Ascending aorta (tissue), 2 donors: ENCODE results near the gene ZNF467. TPM values are rescaled to one million over a fixed set of nuclear protein-coding genes. Genes with fewer than 3 reads are reported as not detected.

ENCODE experiments used
- DNase-seq, 2 donors: peaks; one replicate each; pipeline ENCODE4 v3.0.0-alpha.2; 2019; ENCODE audit warnings: low spot score in 2 of 2
- H3K27ac ChIP-seq, 2 donors: fragments of 200-600 bp; sonication (generic); one replicate each; pipeline ENCODE4 v1.5.1; 2016 to 2017; ENCODE audit warnings: mild to moderate bottlenecking in 1 of 2
- H3K27me3 ChIP-seq: fragments of 200-600 bp; sonication (generic); one replicate; pipeline ENCODE4 v1.5.1; 2017
- H3K36me3 ChIP-seq, 2 donors: fragments of 200-600 bp; sonication (generic); one replicate each; pipeline ENCODE4 v1.5.1; 2016
- H3K4me1 ChIP-seq, 2 donors: fragments of 200-600 bp; sonication (generic); one replicate each; pipeline ENCODE4 v1.5.1; 2016 to 2017; ENCODE audit warnings: mild to moderate bottlenecking in 1 of 2
- H3K4me3 ChIP-seq, 2 donors: fragments of 200-600 bp; sonication (generic); one replicate each; pipeline ENCODE4 v1.5.1; 2016 to 2017; ENCODE audit warnings: mild to moderate bottlenecking in 1 of 2
- H3K9me3 ChIP-seq, 2 donors: fragments of 200-600 bp; sonication (generic); one replicate each; pipeline ENCODE4 v1.5.1; 2016
- CTCF ChIP-seq, 3 experiments: fragments of 200-600 bp in 2 of 3; fragments of 450-650 bp in 1 of 3; sonication (generic) in 2 of 3; IDR thresholded peaks; one replicate each; pipeline ENCODE4 v1.5.1; 2016 to 2019; ENCODE audit warnings: antibody characterized with exemption in 3 of 3, mild to moderate bottlenecking in 1 of 3, moderate library complexity in 1 of 3
- intact Hi-C: fragments of 100-400 bp; cut with DNase I; formaldehyde crosslinking; loops from one replicate; pipeline ENCODE4 v1.15.1; 2023
- total RNA-seq: library from RNA; depleted of rRNA; stranded (reverse); fragments of >200 nt; gene quantifications from one replicate; pipeline ENCODE4 v1.1.0, GENCODE V29; 2016

ZNF467 gene
- total RNA-seq, 1 donor from 2014 or later, result 42.3 TPM

GRCh38 chr7:149716007-149716931 lies 57.1 kb downstream of the ZNF467 start:
- H3K36me3 ChIP-seq, result peaks cover 6 to 9% of the 10 kb centered on the region in 2 donors
- no peaks in the 10 kb centered on the region for H3K27me3 ChIP-seq
- no peak for TF ChIP-seq CTCF (IDR thresholded peaks at IDR 0.05)
- H3K4me3 ChIP-seq, result peak overlapping the region; percentile 69 to 86
- H3K4me1 ChIP-seq, result peaks cover 3 to 20% of the 10 kb centered on the region in 2 donors
- H3K27ac ChIP-seq, result peak overlapping the region; percentile 33 to 83
- intact Hi-C loops, result loop anchor here (10.0 kb wide), 5 partner anchors 159 to 1369 kb away; partner anchors contain the start of genes AGAP3, ATP6V0E2, FASTK and TMUB1
- H3K9me3 ChIP-seq, result peaks cover 0 to under 1% of the 10 kb centered on the region in 2 donors
- peak in 1 of 2 donors; percentile 59 for DNase-seq

DNA sequence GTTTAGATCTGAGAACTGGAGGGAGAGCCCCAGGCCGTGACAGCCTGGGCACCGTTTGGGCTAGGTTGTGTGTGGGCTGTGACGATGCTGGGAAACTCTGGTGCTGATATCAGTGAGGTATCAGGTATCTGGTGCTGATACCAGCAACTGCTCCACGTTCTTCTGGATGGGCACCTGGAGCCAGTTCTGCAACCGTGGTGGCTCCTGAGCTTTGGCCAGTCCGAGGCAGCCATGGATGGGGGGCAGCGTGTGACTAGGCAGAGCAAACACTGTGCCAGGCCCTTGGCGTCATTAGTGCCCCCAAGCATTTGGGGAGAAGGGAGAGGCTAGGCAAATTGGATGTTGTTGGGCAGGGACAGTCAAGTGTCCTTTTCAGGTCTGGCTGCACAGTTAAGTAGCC lies 57.9 kb downstream of the ZNF467 start:
- peak overlapping the region; percentile 69 to 86 for H3K4me3 ChIP-seq
- peak overlapping the region; percentile 62 to 83 for H3K27ac ChIP-seq
- H3K36me3 ChIP-seq, result peaks cover under 1 to 2% of the 10 kb centered on the region in 2 donors
- peaks cover 6 to 8% of the 10 kb centered on the region in 2 donors for H3K9me3 ChIP-seq
- TF ChIP-seq CTCF (IDR thresholded peaks at IDR 0.05), result no peak
- peaks cover 3 to 20% of the 10 kb centered on the region in 2 donors for H3K4me1 ChIP-seq
- intact Hi-C loops, result loop anchor here (10.0 kb wide), 5 partner anchors 159 to 1369 kb away; partner anchors contain the start of genes AGAP3, ATP6V0E2, FASTK and TMUB1
- no peaks in the 10 kb centered on the region for H3K27me3 ChIP-seq
- DNase-seq, result peak in 1 of 2 donors; percentile 62

DNA sequence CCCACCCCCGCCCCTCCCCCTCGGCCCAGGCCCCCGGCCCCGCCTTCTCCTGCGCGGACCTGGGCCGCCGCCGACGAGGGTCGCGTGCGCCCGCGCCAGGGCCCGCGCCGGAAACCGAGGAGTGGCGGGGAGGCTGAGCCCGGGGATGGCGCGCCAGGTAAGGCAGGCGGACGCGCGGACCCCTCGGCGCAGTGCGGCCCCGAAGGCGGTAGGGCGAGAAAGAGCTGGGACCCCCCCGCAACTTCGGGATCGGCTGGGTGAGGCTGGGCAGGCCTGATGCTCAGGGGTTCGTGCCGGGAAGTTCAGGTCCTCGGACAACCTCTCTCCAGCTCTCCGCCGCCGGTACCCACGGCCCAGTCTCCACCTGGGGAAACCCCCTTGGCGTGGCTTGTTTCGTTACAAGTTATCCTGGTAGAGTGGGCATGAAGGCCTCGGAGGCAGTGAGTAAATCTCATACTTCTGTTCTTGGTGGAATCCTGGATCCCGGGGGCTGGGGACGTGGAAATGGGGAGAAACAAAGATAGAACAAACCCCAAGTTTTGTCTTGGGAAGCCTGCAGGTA lies 58.4 kb downstream of the ZNF467 start:
- peak overlapping the region; percentile 62 to 83 for H3K27ac ChIP-seq
- H3K4me1 ChIP-seq, result peaks cover 3 to 20% of the 10 kb centered on the region in 2 donors
- H3K27me3 ChIP-seq, result no peaks in the 10 kb centered on the region
- peak overlapping the region; percentile 69 to 86 for H3K4me3 ChIP-seq
- no peak for TF ChIP-seq CTCF (IDR thresholded peaks at IDR 0.05)
- DNase-seq, result peak in 1 of 2 donors; percentile 74
- H3K9me3 ChIP-seq, result peaks cover 9 to 13% of the 10 kb centered on the region in 2 donors
- no peaks in the 10 kb centered on the region for H3K36me3 ChIP-seq
- intact Hi-C loops, result loop anchor here (1.0 to 10.0 kb wide), 9 partner anchors 56 to 1370 kb away; partner anchors contain the start of genes AGAP3, ATP6V0E2, FASTK and TMUB1

Other genes starting within 250 kb of the ZNF467 start
- 1.7 TPM for gene ZNF862, start 64.8 kb upstream of the ZNF467 start, total RNA-seq
- 29.5 TPM for gene ATP6V0E2, start 100.4 kb upstream of the ZNF467 start, total RNA-seq